Measurements from ENCODE around the gene MOSPD3. TPM values are rescaled to one million over a fixed set of nuclear protein-coding genes. Genes with fewer than 3 reads are reported as not detected.

Gene MOSPD3
- total RNA-seq, 1 donor from 2014 or later, result 5.2 TPM

Other genes starting within 250 kb of the MOSPD3 start
- 0.20 and 0.22 TPM in 2 replicates for gene PILRA, start 239.1 kb upstream of the MOSPD3 start, total RNA-seq
- gene ZCWPW1, start 183.8 kb upstream of the MOSPD3 start, total RNA-seq, result 0.44 and 0.79 TPM in 2 replicates
- 25.1 and 40.5 TPM in 2 replicates for gene MEPCE, start 182.7 kb upstream of the MOSPD3 start, total RNA-seq
- gene PPP1R35, start 176.0 kb upstream of the MOSPD3 start, total RNA-seq, result 8.1 and 11.3 TPM in 2 replicates
- gene SPACDR, start 148.3 kb upstream of the MOSPD3 start, total RNA-seq, result 0.40 and 0.44 TPM in 2 replicates
- gene TSC22D4, start 133.3 kb upstream of the MOSPD3 start, total RNA-seq, result 21.6 and 25.8 TPM in 2 replicates
- 2.0 and 6.3 TPM in 2 replicates for gene NYAP1, start 128.6 kb upstream of the MOSPD3 start, total RNA-seq
- 25.5 and 74.2 TPM in 2 replicates for gene AGFG2, start 73.3 kb upstream of the MOSPD3 start, total RNA-seq
- gene SAP25, start 38.6 kb upstream of the MOSPD3 start, total RNA-seq, result not detected in 2 replicates
- gene LRCH4, start 26.4 kb upstream of the MOSPD3 start, total RNA-seq, result 5.8 and 6.3 TPM in 2 replicates
- under 0.01 and 0.20 TPM in 2 replicates for gene FBXO24, start 26.2 kb upstream of the MOSPD3 start, total RNA-seq
- 0.22 TPM in 1 of 2 replicates, not detected in the other for gene PCOLCE, start 10.2 kb upstream of the MOSPD3 start, total RNA-seq
- gene TFR2, start 29.0 kb downstream of the MOSPD3 start, total RNA-seq, result under 0.01 TPM in 2 replicates
- gene ACTL6B, start 43.9 kb downstream of the MOSPD3 start, total RNA-seq, result not detected in 2 replicates
- gene GNB2, start 61.2 kb downstream of the MOSPD3 start, total RNA-seq, result 72.1 and 76.4 TPM in 2 replicates
- 8.1 and 14.9 TPM in 2 replicates for gene GIGYF1, start 81.7 kb downstream of the MOSPD3 start, total RNA-seq
- 28.1 and 33.3 TPM in 2 replicates for gene POP7, start 93.6 kb downstream of the MOSPD3 start, total RNA-seq
- not detected in 2 replicates for gene EPO, start 107.9 kb downstream of the MOSPD3 start, total RNA-seq
- not detected in 2 replicates for gene ZAN, start 121.1 kb downstream of the MOSPD3 start, total RNA-seq
- 250 and 393 TPM in 2 replicates for gene EPHB4, start 215.0 kb downstream of the MOSPD3 start, total RNA-seq
- 34.0 and 39.3 TPM in 2 replicates for gene SLC12A9, start 240.2 kb downstream of the MOSPD3 start, total RNA-seq